HL-60 (cell line): ENCODE results near the gene AIRE.

Experiments used
- DNase-seq, 2 experiments: peaks; one replicate each; pipeline ENCODE4 v3.0.0-alpha.2; 2010 to 2020; ENCODE audit warnings: low read depth in 1 of 2, low spot score in 1 of 2
- H3K27ac ChIP-seq: fragments of 250-450 bp; sonication (Bioruptor Pico); replicated peaks from 2 replicates; pipeline ENCODE4 v1.5.1; 2020; ENCODE audit warnings: mild to moderate bottlenecking, moderate library complexity
- H3K27me3 ChIP-seq: fragments of 250-450 bp; sonication (Bioruptor Pico); 2 replicates; pipeline ENCODE4 v1.5.1; 2021; ENCODE audit warnings: mild to moderate bottlenecking, moderate library complexity; ENCODE audit not compliant: insufficient read depth, poor library complexity, severe bottlenecking
- H3K4me3 ChIP-seq: replicated peaks from 2 replicates; pipeline ENCODE4 v1.5.1; 2011; ENCODE audit warnings: mild to moderate bottlenecking, control low read depth, low read length; ENCODE audit not compliant: insufficient read depth
- GABPA ChIP-seq: IDR thresholded peaks from 2 replicates; pipeline ENCODE4 v1.6.1; 2012; ENCODE audit warnings: low read depth
- POLR2AphosphoS5 ChIP-seq: IDR thresholded peaks from 2 replicates; pipeline ENCODE4 v1.6.1; 2012; ENCODE audit warnings: low read depth
- SPI1 ChIP-seq: IDR thresholded peaks from 2 replicates; pipeline ENCODE4 v1.6.1; 2012; ENCODE audit warnings: low read depth, mild to moderate bottlenecking, borderline replicate concordance
- TF ChIP-seq, protein P1 (sequence below): IDR thresholded peaks from 2 replicates; pipeline ENCODE4 v1.6.1; 2012; ENCODE audit warnings: low read depth; ENCODE audit not compliant: insufficient replicate concordance
- TF ChIP-seq, protein P2 (sequence below): IDR thresholded peaks from one replicate; pipeline ENCODE4 v1.5.1; 2011; ENCODE audit warnings: low read length, control low read depth, inconsistent platforms; ENCODE audit not compliant: insufficient read depth

Gene AIRE

DNA sequence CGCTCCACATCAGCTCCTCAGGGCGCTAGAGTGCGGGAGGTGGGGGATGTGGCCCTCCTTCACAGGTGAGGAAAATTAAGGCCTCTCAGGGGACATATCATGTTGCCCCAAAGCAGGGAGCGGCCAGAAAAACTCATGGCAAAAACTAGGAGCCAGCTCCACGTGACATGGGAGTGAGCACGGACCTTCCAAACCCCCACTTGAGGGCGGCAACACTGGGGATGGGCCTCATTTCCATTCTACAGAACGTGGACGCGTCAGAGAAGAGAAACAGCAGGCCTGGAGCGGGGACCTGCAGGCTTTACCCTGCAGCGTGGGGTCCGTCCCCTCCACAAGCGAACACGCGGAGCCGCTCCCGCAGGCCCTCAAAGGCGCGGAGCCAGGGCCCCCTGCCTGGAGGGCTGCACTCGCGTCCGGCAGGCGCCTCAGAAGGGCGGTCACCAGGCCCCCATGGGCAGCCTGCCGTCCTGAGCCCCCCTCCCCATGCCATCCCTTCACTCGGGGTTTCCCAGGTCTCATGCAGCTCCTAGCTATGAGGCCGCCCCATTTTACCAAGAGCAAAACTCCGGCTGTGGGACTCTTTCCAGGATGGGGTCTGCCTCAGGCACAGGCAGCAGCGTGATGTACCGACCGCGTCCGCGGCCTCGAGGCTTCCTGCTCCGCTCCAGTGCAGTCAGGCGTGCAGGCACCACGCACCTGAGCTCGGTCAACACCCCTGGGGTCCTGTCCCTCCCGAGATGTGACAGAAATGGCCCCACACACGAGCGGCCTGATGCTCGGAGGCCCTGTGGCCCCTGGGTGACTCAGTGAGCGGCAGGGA, 48.0 kb downstream of the AIRE start:
- H3K27me3 ChIP-seq = no peaks in the 10 kb centered on the region
- no peak overlapping the region for H3K4me3 ChIP-seq
- no peak overlapping the region for H3K27ac ChIP-seq
- TF ChIP-seq GABPA (no peak), SPI1 (no peak), POLR2AphosphoS5 (no peak)
- TF ChIP-seq, protein P1, sequence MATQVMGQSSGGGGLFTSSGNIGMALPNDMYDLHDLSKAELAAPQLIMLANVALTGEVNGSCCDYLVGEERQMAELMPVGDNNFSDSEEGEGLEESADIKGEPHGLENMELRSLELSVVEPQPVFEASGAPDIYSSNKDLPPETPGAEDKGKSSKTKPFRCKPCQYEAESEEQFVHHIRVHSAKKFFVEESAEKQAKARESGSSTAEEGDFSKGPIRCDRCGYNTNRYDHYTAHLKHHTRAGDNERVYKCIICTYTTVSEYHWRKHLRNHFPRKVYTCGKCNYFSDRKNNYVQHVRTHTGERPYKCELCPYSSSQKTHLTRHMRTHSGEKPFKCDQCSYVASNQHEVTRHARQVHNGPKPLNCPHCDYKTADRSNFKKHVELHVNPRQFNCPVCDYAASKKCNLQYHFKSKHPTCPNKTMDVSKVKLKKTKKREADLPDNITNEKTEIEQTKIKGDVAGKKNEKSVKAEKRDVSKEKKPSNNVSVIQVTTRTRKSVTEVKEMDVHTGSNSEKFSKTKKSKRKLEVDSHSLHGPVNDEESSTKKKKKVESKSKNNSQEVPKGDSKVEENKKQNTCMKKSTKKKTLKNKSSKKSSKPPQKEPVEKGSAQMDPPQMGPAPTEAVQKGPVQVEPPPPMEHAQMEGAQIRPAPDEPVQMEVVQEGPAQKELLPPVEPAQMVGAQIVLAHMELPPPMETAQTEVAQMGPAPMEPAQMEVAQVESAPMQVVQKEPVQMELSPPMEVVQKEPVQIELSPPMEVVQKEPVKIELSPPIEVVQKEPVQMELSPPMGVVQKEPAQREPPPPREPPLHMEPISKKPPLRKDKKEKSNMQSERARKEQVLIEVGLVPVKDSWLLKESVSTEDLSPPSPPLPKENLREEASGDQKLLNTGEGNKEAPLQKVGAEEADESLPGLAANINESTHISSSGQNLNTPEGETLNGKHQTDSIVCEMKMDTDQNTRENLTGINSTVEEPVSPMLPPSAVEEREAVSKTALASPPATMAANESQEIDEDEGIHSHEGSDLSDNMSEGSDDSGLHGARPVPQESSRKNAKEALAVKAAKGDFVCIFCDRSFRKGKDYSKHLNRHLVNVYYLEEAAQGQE = no peak
- TF ChIP-seq, protein P2, sequence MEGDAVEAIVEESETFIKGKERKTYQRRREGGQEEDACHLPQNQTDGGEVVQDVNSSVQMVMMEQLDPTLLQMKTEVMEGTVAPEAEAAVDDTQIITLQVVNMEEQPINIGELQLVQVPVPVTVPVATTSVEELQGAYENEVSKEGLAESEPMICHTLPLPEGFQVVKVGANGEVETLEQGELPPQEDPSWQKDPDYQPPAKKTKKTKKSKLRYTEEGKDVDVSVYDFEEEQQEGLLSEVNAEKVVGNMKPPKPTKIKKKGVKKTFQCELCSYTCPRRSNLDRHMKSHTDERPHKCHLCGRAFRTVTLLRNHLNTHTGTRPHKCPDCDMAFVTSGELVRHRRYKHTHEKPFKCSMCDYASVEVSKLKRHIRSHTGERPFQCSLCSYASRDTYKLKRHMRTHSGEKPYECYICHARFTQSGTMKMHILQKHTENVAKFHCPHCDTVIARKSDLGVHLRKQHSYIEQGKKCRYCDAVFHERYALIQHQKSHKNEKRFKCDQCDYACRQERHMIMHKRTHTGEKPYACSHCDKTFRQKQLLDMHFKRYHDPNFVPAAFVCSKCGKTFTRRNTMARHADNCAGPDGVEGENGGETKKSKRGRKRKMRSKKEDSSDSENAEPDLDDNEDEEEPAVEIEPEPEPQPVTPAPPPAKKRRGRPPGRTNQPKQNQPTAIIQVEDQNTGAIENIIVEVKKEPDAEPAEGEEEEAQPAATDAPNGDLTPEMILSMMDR = no peak
- no peak for DNase-seq

DNA sequence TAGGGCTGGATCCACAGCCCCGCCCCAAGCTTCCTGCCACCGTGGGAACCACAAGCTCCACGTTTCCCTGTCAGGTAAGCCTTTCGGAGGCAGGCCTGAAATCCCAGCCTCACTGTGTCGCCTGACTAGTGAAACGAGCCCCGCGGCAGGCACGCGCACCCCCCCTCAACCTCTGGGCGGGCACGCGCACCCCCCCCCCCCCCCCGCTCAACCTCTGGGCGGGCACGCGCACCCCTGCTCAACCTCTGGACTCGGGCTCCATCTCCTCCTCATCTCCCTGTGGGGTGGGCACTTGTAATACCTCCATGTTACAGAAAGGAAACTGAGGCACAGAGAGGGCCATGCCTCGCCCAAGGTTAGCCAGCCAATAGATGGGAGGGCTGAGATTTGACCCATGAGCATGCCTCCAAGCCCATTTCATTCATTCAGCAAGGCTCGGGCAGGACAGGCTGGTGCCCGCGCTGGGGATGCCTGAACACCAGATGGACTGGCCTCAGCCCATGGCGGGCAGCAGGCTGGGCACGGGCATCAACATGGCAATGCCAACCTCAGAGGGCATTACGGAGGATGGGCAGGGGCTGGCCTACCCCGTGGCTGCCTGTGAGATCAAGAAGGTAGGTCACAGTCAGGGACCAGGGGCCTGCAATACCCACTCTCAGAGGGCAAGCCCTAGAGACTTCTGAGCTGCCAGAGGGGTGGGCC, 48.8 kb downstream of the AIRE start:
- Histone ChIP-seq H3K27ac (no peak overlapping the region), H3K27me3 (no peaks in the 10 kb centered on the region), H3K4me3 (no peak overlapping the region)
- no peak for DNase-seq
- TF ChIP-seq POLR2AphosphoS5 (no peak), SPI1 (no peak), GABPA (no peak)
- TF ChIP-seq, protein P2 = no peak
- TF ChIP-seq, protein P1 = no peak

DNA sequence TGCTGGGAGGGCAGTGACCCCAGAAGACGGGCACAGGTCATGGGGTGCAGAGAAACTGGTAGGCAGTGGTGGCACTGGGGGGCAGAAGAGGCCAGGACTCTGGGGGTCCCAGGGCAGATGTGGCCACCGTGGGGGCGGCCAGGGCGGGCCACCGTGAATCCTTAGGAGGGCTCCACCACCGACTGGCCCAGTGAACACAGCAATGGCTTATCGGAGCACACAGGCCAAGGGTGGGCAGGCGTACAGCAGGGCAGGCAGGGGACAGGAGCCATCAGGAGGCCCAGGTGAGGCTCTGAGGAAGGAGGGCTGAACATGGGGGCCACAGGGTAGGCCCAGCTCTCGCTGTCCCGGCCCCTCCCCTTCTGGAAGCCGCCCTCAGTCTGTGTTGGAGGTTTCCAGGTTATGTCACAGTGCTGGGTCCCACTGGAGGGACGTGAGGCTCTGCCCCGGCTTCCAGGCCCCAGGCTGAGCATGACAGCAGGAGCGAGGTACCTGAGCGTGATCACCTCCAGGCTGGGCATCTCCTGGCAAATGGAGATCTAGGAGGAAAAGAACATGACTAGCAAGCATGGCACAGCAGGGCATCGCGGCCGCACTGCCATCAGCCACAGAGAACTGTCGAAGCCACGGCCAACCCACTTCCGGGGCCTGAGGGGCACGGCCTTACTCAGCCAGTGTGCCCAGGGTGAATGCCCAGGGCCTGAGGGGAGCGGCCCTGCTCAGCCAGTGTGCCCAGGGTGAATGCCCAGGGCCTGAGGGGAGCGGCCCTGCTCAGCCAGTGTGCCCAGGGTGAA, 49.8 kb downstream of the AIRE start:
- Histone ChIP-seq H3K4me3 (no peak overlapping the region), H3K27ac (no peak overlapping the region), H3K27me3 (no peaks in the 10 kb centered on the region)
- no peak for DNase-seq
- no peak for TF ChIP-seq GABPA
- no peak for TF ChIP-seq POLR2AphosphoS5
- TF ChIP-seq, protein P2 = no peak
- no peak for TF ChIP-seq SPI1
- TF ChIP-seq, protein P1 = no peak
